KMS-11 (cell line): ENCODE data around the gene ZNF541.

Experiments used
- H2AFZ ChIP-seq: fragments of 200-600 bp; sonication (generic); 2 replicates; pipeline ENCODE4 v1.6.1; 2016; ENCODE audit warnings: antibody characterized with exemption, mixed run types, low read depth
- H3K27ac ChIP-seq: fragments of 200-600 bp; sonication (generic); 2 replicates; pipeline ENCODE4 v1.6.1; 2016; ENCODE audit warnings: mild to moderate bottlenecking, mixed run types
- H3K27me3 ChIP-seq: fragments of 200-600 bp; sonication (generic); 2 replicates; pipeline ENCODE4 v1.6.1; 2017; ENCODE audit warnings: mild to moderate bottlenecking, low read depth, mixed run types, moderate library complexity; ENCODE audit not compliant: insufficient read depth
- H3K36me3 ChIP-seq: fragments of 200-600 bp; sonication (generic); 2 replicates; pipeline ENCODE4 v1.6.1; 2017; ENCODE audit warnings: mild to moderate bottlenecking, mixed run types; ENCODE audit not compliant: insufficient read depth
- H3K4me1 ChIP-seq: fragments of 200-600 bp; sonication (generic); 2 replicates; pipeline ENCODE4 v1.6.1; 2016; ENCODE audit warnings: mild to moderate bottlenecking, low read depth, mixed run types; ENCODE audit not compliant: poor library complexity, severe bottlenecking
- H3K4me2 ChIP-seq: fragments of 200-600 bp; sonication (generic); 2 replicates; pipeline ENCODE4 v1.7.0; 2016; ENCODE audit warnings: mild to moderate bottlenecking, mixed run types
- H3K4me3 ChIP-seq: fragments of 200-600 bp; sonication (generic); IDR thresholded peaks from 2 replicates; pipeline ENCODE4 v1.6.1; 2017; ENCODE audit warnings: low read depth, low read length, mixed read lengths; ENCODE audit not compliant: insufficient read depth
- H3K79me2 ChIP-seq: fragments of 200-600 bp; sonication (generic); 2 replicates; pipeline ENCODE4 v1.6.1; 2016; ENCODE audit warnings: low read depth, mixed run types; ENCODE audit not compliant: insufficient read depth
- H3K9ac ChIP-seq: fragments of 200-600 bp; sonication (generic); 2 replicates; pipeline ENCODE4 v1.6.1; 2016; ENCODE audit warnings: mild to moderate bottlenecking, mixed run types
- H4K20me1 ChIP-seq: fragments of 200-600 bp; sonication (generic); 2 replicates; pipeline ENCODE4 v1.6.1; 2016; ENCODE audit warnings: mild to moderate bottlenecking, mixed run types; ENCODE audit not compliant: insufficient read depth
- TF ChIP-seq, protein P1 (sequence below): fragments of 200-600 bp; sonication (generic); conservative IDR thresholded peaks from 2 replicates; pipeline ENCODE4 v1.6.1; 2017; ENCODE audit warnings: low read depth, mild to moderate bottlenecking, antibody characterized with exemption, low read length, moderate library complexity, mixed read lengths

The ZNF541 gene

GRCh38 chr19:47608969-47609905, 36.3 kb upstream of the ZNF541 start, which contains the start of gene BICRA:
Gene BICRA (plus strand): TSS chr19:47609134. CDS start chr19:47673575, 64,441 bp downstream.
- Histone ChIP-seq H3K4me2 (peak within 1 kb of the TSS; percentile 88), H3K4me3 (no peak within 1 kb of the TSS), H3K9ac (peak within 1 kb of the TSS; percentile 75), H3K79me2 (peaks cover 45% of the 10 kb centered on the region), H3K27ac (peak within 1 kb of the TSS; percentile 67), H4K20me1 (peaks cover 3% of the 10 kb centered on the region; the same call in 1 of the 2 replicates), H3K4me1 (peaks cover 21% of the 10 kb centered on the region), H2AFZ (peak within 1 kb of the TSS; percentile 99), H3K36me3 (no peaks in the 10 kb centered on the region), H3K27me3 (no peaks in the 10 kb centered on the region)
- TF ChIP-seq, protein P1, sequence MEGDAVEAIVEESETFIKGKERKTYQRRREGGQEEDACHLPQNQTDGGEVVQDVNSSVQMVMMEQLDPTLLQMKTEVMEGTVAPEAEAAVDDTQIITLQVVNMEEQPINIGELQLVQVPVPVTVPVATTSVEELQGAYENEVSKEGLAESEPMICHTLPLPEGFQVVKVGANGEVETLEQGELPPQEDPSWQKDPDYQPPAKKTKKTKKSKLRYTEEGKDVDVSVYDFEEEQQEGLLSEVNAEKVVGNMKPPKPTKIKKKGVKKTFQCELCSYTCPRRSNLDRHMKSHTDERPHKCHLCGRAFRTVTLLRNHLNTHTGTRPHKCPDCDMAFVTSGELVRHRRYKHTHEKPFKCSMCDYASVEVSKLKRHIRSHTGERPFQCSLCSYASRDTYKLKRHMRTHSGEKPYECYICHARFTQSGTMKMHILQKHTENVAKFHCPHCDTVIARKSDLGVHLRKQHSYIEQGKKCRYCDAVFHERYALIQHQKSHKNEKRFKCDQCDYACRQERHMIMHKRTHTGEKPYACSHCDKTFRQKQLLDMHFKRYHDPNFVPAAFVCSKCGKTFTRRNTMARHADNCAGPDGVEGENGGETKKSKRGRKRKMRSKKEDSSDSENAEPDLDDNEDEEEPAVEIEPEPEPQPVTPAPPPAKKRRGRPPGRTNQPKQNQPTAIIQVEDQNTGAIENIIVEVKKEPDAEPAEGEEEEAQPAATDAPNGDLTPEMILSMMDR: no peak

DNA sequence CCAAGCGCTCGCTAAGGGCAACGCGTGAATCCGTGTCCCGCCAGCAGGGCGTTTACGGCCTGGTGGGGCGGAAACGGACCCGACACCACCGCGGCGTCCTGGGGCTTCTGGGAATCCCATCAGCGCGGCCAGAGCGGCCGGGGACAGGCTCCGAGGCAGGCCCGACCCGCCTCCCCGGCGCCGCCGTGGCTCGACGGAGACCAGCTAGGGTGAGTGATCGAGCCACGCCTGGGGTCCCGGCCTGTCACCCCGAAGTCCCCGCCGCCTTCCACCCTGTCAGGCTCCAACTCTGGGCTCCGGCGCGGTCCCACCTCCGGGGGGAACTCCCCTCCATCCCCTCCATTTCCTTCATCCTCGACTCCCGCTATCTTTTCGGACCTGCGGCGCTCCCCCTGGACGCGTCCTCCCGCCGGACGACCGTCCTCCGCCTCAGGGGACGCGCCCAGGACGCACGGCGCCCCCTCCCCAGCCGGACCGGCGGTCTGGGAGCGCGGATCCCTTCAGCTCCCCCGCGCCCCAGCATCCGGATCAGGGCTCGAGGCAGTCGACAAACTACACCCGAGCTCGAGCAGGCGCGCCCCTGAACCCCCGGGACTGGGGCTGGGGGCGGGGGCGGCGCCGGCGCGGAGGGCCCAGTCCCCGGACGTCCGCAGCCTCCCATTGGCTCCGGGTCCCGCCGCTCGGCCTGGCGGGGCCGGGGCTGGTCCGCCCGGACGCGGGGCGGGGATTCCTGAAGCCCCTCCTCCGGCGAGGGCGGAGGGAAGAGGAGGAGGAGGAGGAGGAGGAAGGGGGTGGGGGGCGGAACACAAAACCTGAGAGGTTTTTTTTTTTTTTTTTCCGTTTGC, 35.3 kb upstream of the ZNF541 start:
- TF ChIP-seq, protein P1: no peak
- H3K9ac ChIP-seq: peak overlapping the region; percentile 75; the same call in 1 of the 2 replicates
- H4K20me1 ChIP-seq: peaks cover 3% of the 10 kb centered on the region; the same call in 1 of the 2 replicates
- H3K36me3 ChIP-seq: no peaks in the 10 kb centered on the region
- H3K4me2 ChIP-seq: peak overlapping the region; percentile 75
- H3K27ac ChIP-seq: peak overlapping the region; percentile 67
- peak overlapping the region; percentile 99 for H2AFZ ChIP-seq
- no peaks in the 10 kb centered on the region for H3K27me3 ChIP-seq
- peaks cover 35% of the 10 kb centered on the region for H3K79me2 ChIP-seq
- peaks cover 21% of the 10 kb centered on the region for H3K4me1 ChIP-seq
- no peak overlapping the region for H3K4me3 ChIP-seq

DNA sequence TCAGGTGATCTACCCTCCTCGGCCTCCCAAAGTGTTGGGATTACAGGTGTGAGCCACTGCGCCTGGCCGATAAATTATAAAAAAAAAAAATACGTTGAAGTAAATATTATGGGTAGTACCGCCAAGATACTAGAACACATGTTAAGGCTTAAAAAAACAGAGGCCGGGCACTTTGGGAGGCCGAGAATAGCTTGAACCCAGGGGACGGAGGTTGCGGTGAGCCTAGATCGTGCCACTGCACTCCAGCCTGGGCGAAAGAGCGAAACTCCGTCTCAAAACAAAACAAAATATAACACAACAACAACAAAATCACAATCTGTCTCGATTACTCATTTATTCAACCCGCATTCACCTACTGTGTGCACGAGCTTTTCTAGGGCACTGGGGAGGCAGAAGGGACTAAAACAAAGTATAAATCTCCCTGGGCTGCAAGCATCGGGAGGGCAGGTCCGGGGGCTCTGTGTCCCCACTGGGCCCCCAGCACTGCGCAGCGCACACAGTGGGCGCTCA, 34.7 kb upstream of the ZNF541 start:
- H3K36me3 ChIP-seq: no peaks in the 10 kb centered on the region
- H3K27ac ChIP-seq: peak overlapping the region; percentile 67; the same call in 1 of the 2 replicates
- H3K4me2 ChIP-seq: peak overlapping the region; percentile 75
- peaks cover 29% of the 10 kb centered on the region for H3K79me2 ChIP-seq
- peaks cover 3% of the 10 kb centered on the region; the same call in 1 of the 2 replicates for H4K20me1 ChIP-seq
- H3K4me1 ChIP-seq: peaks cover 21% of the 10 kb centered on the region
- TF ChIP-seq, protein P1: no peak; the same call in 1 of the 2 replicates
- H3K27me3 ChIP-seq: no peaks in the 10 kb centered on the region
- H3K4me3 ChIP-seq: no peak overlapping the region
- H3K9ac ChIP-seq: peak overlapping the region; percentile 75; the same call in 1 of the 2 replicates
- H2AFZ ChIP-seq: peak overlapping the region; percentile 99
